NCI-H345 (cell line): ENCODE measurements around the gene POLR2I.
"Not testable (repeated sequence)": the region's sequence is repeated elsewhere in the genome, so short reads cannot be mapped to it uniquely, and the experiment has no call there.

Experiments
- DNase-seq: peaks from one replicate; lab custom pipeline; 2025; lab: John Stamatoyannopoulos, UW

Gene POLR2I

DNA sequence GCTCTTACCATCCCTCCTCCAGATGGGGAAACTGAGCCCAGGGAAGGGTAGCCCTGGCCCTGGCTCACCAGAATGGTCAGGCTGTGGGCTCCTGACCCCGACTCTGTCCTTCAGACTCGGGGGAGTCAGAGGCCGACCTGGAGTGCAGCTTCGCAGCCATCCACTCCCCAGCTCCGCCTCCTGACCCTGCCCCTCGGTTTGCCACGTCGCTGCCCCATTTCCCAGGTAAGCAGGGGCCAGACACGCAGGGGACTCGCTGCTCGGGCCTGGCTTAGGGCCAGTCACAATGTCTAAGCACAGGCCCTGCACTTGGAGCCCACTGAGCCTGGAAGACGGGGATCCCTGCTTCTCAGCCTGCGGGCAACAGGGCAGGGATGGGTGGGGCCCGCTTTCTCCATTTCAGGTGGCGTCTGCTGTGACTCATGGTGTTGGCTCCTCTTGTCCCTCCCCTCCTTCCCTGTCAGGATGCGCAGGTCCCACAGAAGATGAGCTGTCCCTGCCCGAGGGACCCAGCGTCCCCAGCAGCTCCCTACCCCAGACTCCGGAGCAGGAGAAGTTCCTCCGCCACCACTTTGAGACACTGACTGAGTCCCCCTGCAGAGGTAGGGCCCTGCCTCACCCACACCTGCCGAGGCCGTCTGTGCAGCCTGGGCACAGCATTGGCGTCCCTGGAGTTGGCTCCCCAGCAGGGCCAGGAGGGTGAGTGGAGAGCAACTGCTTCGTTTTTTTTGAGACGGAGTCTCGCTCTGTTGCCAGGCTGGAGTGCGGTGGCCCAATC lies 12.9 kb downstream of the POLR2I start:
- no peak for DNase-seq

GRCh38 chr19:36100476-36100875 lies 14.2 kb downstream of the POLR2I start:
- no peak for DNase-seq

DNA sequence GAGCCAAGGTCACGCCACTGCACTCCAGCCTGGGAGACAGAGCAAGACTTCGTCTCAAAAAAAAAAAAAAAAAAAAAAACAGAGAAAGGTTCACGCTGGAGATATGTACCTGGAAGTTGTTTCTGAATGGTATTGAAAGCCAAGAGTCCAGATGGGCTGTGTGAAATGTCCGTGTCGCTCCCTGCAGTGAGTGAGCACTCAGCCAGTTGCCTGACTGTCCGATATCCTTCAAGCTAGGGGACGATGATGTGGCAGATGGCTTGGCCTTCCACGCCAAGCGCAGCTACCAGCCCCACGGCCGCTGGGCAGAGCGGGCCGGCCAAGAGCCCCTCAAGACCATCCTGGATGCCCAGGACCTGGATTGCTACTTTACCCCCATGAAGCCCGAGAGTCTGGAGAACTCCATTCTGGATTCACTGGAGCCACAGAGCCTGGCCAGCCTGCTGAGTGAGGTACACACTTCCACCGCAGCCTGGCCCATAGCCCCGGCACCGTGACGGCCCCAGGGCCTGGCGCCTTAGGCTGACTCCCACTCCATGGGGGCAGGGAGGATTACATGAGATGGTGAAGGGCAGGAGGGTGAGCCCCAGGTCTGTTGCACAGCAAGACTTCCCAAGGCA lies 15.4 kb downstream of the POLR2I start:
- no peak for DNase-seq

GRCh38 chr19:36097036-36097435 lies 17.6 kb downstream of the POLR2I start:
- no peak for DNase-seq

GRCh38 chr19:36093687-36094086 lies 21.0 kb downstream of the POLR2I start:
- no peak for DNase-seq

GRCh38 chr19:36093146-36093662 lies 21.5 kb downstream of the POLR2I start:
- no peak for DNase-seq

DNA sequence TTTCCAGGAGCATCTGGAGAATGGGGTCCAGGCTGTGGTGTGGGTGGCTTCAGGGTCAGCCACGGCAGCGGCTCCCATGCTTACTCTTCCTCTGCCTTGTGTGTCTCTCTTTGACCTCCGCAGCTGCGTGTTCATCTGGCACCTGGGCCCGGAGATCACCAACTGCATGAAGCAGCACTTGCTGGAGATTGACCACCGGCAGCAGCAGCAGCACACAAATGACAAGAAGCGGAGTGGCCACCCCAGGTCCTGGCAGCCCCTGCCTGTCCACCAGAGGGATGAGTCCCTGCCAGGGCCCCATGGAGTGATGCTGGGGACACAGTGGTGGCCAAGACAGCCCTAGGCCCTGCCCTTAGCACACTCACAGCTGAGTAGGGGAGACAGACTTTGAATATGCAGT lies 22.1 kb downstream of the POLR2I start:
- no peak for DNase-seq

GRCh38 chr19:36090910-36091695 lies 23.6 kb downstream of the POLR2I start:
- DNase-seq: no peak

DNA sequence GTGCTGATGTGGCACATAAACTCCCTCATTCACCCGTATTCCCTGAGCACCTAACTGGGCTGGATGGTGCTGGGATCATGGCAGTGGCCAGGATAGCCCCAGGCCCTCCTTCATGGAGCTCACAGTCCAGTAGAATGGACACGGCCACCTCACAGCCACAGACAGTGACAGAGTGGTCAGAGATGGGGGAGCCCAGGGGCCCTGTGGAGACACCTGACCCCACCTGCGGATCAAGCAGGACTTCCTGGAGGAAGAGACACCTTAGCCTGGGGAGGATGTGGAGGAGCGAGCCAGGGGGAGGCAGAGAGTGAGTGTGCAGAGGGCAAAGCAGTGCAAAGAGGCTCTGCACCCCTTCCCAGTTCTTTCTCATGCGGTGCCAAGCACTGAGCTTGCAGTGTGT lies 24.8 kb downstream of the POLR2I start:
- DNase-seq: no peak

DNA sequence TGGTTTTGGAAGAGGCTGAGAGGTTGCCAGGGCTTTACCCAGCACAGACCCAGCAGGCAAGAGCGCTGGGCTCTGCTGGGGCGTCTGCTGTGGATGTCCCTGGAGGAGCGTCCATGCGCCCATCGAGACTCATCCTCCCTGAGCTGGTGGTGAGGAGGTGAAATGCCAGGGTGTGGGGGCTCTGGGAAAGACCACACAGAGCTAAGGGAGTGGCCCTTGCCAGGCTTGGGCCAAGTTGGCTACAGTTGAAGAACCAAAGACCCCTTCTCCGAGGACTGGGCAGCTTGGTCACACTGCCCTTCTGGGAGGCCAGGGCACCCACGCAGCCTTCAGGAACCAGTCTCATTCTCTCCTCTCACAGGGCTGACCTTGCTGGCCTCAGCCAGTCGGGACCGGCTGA lies 28.3 kb downstream of the POLR2I start:
- DNase-seq: no peak

GRCh38 chr19:36084231-36085009 lies 30.3 kb downstream of the POLR2I start:
- no peak for DNase-seq

DNA sequence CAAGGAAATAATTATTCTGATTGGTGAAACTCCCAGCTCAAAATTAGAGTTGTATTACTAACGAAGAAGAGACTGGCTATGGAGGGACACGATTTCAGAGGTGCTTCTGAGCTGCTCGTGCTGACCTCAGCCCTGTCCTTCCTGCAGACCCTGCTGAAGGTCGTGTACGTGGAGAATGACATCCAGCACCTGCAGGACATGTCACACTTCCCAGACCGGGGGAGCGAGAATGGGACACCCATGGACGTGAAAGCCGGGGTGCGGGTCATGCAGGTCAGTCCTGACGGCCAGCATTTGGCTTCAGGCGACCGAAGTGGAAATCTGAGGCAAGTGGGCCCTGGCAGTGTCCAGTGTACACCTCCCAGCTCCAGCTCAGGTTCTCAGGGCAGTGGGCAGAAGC lies 31.8 kb downstream of the POLR2I start:
- DNase-seq: no peak

- no peak for DNase-seq
Measured at GRCh38 chr19:36081894-36082293, 32.8 kb downstream of the POLR2I start.

GRCh38 chr19:36081385-36081784 lies 33.3 kb downstream of the POLR2I start:
- no peak for DNase-seq

- no peak for DNase-seq
Measured at GRCh38 chr19:36079389-36079945, 35.2 kb downstream of the POLR2I start.

DNA sequence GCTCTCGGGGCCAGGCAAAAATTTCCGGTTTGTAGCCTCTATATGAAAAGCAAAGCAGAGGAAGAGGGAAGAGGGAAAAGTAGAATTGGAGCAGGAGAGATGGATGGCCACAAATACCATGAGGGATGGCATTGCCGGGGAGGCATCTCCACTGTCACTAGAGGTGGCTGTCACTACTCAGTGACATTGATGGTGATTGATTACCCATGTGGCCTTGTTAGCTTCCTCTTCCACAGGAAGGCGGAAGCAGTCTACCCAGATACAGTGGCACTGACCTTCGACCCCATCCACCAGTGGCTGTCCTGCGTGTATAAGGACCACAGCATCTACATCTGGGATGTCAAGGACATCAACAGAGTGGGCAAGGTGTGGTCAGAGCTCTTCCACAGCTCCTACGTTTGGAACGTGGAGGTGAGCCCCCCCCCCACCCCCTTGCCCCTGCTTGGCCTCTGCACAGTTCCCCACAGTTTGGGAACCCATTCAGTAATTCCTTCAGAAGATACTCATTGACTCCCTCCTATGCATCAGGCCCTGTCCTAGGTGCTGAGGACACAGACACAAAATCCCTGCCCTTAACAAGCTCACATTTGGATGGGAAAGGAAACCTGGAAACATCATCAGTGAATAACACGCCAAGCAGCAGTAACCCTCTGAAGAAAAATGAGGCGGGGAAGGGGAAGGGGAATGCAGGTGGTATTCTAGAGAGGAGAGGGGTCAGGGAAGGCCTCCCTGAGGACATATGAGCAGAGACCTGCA lies 41.4 kb downstream of the POLR2I start:
- no peak for DNase-seq

GRCh38 chr19:36072081-36072480 lies 42.6 kb downstream of the POLR2I start:
- DNase-seq: no peak

- DNase-seq: not testable (repeated sequence)
Measured at GRCh38 chr19:36068810-36069499, 45.7 kb downstream of the POLR2I start.

- DNase-seq: no peak
Measured at GRCh38 chr19:36067681-36068080, 47.0 kb downstream of the POLR2I start.

GRCh38 chr19:36064826-36065225 lies 49.8 kb downstream of the POLR2I start:
- no peak for DNase-seq
